Measurements from ENCODE around the gene RCN2. TPM values are rescaled to one million over a fixed set of nuclear protein-coding genes. Genes with fewer than 3 reads are reported as not detected.

RCN2 gene
- total RNA-seq, 4 donors from 2014 or later = 12.7 to 34.3 (median 18.5) TPM

- WGBS, 2 donors (ENCODE audit: low coverage in 1 of 2) = 88 to 89% methylated on average over 3 to 4 of the region's 4 CpGs
- no peak for DNase-seq
- no peak overlapping the region for H3K27ac ChIP-seq
- no peaks in the 10 kb centered on the region for H3K9me3 ChIP-seq
- intact Hi-C loops (cut with DNase I; ENCODE audit: low total_unique reads) (no loop called here), in situ Hi-C loops (cut with MboI; ENCODE audit: low pct_ligation_motif_present in 1 of 4, low pct_unique_long_range_greater_than_20kb in 1 of 4, low sequenced_read_pairs in 3 of 4) (no loop called here)
- H3K27me3 ChIP-seq = no peaks in the 10 kb centered on the region
- no peaks in the 10 kb centered on the region for H3K4me1 ChIP-seq
- no peak overlapping the region for H3K4me3 ChIP-seq
- no peak for TF ChIP-seq CTCF (IDR thresholded peaks at IDR 0.05)
- no peak for TF ChIP-seq POLR2AphosphoS5 (IDR thresholded peaks at IDR 0.05)
- TF ChIP-seq POLR2A (IDR thresholded peaks at IDR 0.05) = no peak
- no peak for TF ChIP-seq EP300 (IDR thresholded peaks at IDR 0.05; ENCODE audit: low read depth)
- no peaks in the 10 kb centered on the region for H3K36me3 ChIP-seq
Measured at GRCh38 chr15:76974456-76975036, 43.0 kb downstream of the RCN2 start.

- in situ Hi-C loops (cut with MboI; ENCODE audit: low pct_ligation_motif_present in 1 of 4, low pct_unique_long_range_greater_than_20kb in 1 of 4, low sequenced_read_pairs in 3 of 4) (no loop called here), intact Hi-C loops (cut with DNase I; ENCODE audit: low total_unique reads) (no loop called here)
- Histone ChIP-seq H3K9me3 (no peaks in the 10 kb centered on the region), H3K27me3 (no peaks in the 10 kb centered on the region), H3K27ac (no peak overlapping the region), H3K4me3 (no peak overlapping the region), H3K4me1 (no peaks in the 10 kb centered on the region), H3K36me3 (no peaks in the 10 kb centered on the region)
- no peak for DNase-seq
- WGBS, 2 donors (ENCODE audit: low coverage in 1 of 2) = 83% methylated on average over 1 of the region's 1 CpG; no CpG with 5 or more reads in 1 of the 2 donors
- TF ChIP-seq POLR2AphosphoS5 (IDR thresholded peaks at IDR 0.05) (no peak), POLR2A (IDR thresholded peaks at IDR 0.05) (no peak)
Measured at GRCh38 chr15:76976141-76976540, 44.6 kb downstream of the RCN2 start.

GRCh38 chr15:76976572-76977270, 45.2 kb downstream of the RCN2 start:
- in situ Hi-C loops (cut with MboI; ENCODE audit: low pct_ligation_motif_present in 1 of 4, low pct_unique_long_range_greater_than_20kb in 1 of 4, low sequenced_read_pairs in 3 of 4) = no loop called here

GRCh38 chr15:76978522-76979330, 47.2 kb downstream of the RCN2 start:
- WGBS, 2 donors (ENCODE audit: low coverage in 1 of 2) = 80 to 92% methylated on average over 1 to 18 of the region's 18 CpGs
- no peak overlapping the region for H3K4me3 ChIP-seq
- H3K4me1 ChIP-seq = no peaks in the 10 kb centered on the region
- no peak overlapping the region for H3K27ac ChIP-seq
- DNase-seq = no peak
- intact Hi-C loops (cut with DNase I; ENCODE audit: low total_unique reads) (no loop called here), in situ Hi-C loops (cut with MboI; ENCODE audit: low pct_ligation_motif_present in 1 of 4, low pct_unique_long_range_greater_than_20kb in 1 of 4, low sequenced_read_pairs in 3 of 4) (no loop called here)
- TF ChIP-seq EP300 (IDR thresholded peaks at IDR 0.05; ENCODE audit: low read depth) = no peak
- TF ChIP-seq POLR2A (IDR thresholded peaks at IDR 0.05) = no peak
- no peak for TF ChIP-seq POLR2AphosphoS5 (IDR thresholded peaks at IDR 0.05)
- TF ChIP-seq CTCF (IDR thresholded peaks at IDR 0.05) = no peak
- no peaks in the 10 kb centered on the region for H3K9me3 ChIP-seq
- H3K27me3 ChIP-seq = no peaks in the 10 kb centered on the region
- no peaks in the 10 kb centered on the region for H3K36me3 ChIP-seq

More at GRCh38 chr15:76976572-76977270, 45.2 kb downstream of the RCN2 start:
- 83% methylated on average over 2 to 5 of the region's 5 CpGs for WGBS, 2 donors (ENCODE audit: low coverage in 1 of 2)
- intact Hi-C loops (cut with DNase I; ENCODE audit: low total_unique reads) = no loop called here
- Histone ChIP-seq H3K27me3 (no peaks in the 10 kb centered on the region), H3K9me3 (no peaks in the 10 kb centered on the region), H3K36me3 (no peaks in the 10 kb centered on the region), H3K4me1 (no peaks in the 10 kb centered on the region), H3K4me3 (no peak overlapping the region), H3K27ac (no peak overlapping the region)
- no peak for TF ChIP-seq POLR2AphosphoS5 (IDR thresholded peaks at IDR 0.05)
- no peak for TF ChIP-seq CTCF (IDR thresholded peaks at IDR 0.05)
- no peak for TF ChIP-seq POLR2A (IDR thresholded peaks at IDR 0.05)
- no peak for TF ChIP-seq EP300 (IDR thresholded peaks at IDR 0.05; ENCODE audit: low read depth)
- no peak for DNase-seq

All from transverse colon (tissue), 4 donors.